IMR-90 (cell line): ENCODE measurements around the gene ATP10A.

Experiments used
- MAZ ChIP-seq: IDR thresholded peaks from 2 replicates; pipeline ENCODE4 v1.6.1; 2012; ENCODE audit warnings: low read depth, mild to moderate bottlenecking, low read length, improper control_type of control experiment, moderate library complexity, borderline replicate concordance
- NFE2L2 ChIP-seq: fragments of 150-350 bp; IDR thresholded peaks from 2 replicates; pipeline ENCODE4 v1.6.1; 2016; ENCODE audit warnings: low read depth, mild to moderate bottlenecking, low read length
- POLR2A ChIP-seq: IDR thresholded peaks from 2 replicates; pipeline ENCODE4 v1.6.1; 2012; ENCODE audit warnings: mild to moderate bottlenecking, low read depth, low read length
- RCOR1 ChIP-seq: IDR thresholded peaks from 2 replicates; pipeline ENCODE4 v1.6.1; 2012; ENCODE audit warnings: mild to moderate bottlenecking, low read length, improper control_type of control experiment; ENCODE audit not compliant: insufficient replicate concordance
- SMC3 ChIP-seq: fragments of 150-350 bp; IDR thresholded peaks from 2 replicates; pipeline ENCODE4 v1.6.1; 2016; ENCODE audit warnings: low read depth, mild to moderate bottlenecking, antibody characterized with exemption, low read length, moderate library complexity
- TF ChIP-seq, protein P1 (sequence below): conservative IDR thresholded peaks from 2 replicates; pipeline ENCODE4 v1.5.1; 2012; ENCODE audit warnings: mild to moderate bottlenecking, low read depth, low read length, improper control_type of control experiment
- TF ChIP-seq, protein P2 (sequence below): fragments of 150-350 bp; IDR thresholded peaks from 2 replicates; pipeline ENCODE4 v1.6.1; 2017; ENCODE audit warnings: mild to moderate bottlenecking, antibody characterized with exemption, low read length, low read depth

DNA sequence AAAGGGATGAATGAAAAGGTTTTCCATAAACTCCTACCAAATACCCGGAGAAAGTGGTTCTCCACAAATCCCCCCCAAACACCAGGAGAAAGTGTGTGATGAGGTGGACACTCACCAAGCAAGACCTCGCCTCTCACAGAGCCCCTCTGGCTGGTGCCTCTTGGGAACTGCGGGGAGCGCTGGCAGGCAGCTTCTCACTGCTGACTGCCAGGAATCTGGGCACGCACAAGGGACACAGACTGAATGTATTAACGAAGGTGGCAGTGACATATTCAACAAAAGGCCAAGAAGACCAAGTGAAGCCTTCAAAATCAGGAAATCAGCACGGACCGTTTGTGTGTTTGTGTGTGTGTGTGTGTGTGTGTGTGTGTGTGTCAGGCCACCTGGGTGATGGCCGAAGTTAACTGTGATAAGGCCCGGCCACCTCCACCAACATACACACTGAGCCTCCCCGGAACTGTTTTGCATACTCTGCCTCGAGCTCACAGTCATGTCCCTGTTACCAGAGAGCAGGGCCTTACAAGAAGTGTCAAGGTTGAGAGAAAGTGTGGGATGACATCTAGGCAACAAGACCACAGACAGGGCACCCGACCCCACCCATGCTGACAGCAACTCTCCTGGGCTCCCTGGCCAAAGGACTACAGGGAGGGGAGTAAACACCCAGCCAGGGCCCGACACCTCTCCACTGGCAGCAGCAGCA, 18.0 kb downstream of the ATP10A start:
- TF ChIP-seq, protein P1, sequence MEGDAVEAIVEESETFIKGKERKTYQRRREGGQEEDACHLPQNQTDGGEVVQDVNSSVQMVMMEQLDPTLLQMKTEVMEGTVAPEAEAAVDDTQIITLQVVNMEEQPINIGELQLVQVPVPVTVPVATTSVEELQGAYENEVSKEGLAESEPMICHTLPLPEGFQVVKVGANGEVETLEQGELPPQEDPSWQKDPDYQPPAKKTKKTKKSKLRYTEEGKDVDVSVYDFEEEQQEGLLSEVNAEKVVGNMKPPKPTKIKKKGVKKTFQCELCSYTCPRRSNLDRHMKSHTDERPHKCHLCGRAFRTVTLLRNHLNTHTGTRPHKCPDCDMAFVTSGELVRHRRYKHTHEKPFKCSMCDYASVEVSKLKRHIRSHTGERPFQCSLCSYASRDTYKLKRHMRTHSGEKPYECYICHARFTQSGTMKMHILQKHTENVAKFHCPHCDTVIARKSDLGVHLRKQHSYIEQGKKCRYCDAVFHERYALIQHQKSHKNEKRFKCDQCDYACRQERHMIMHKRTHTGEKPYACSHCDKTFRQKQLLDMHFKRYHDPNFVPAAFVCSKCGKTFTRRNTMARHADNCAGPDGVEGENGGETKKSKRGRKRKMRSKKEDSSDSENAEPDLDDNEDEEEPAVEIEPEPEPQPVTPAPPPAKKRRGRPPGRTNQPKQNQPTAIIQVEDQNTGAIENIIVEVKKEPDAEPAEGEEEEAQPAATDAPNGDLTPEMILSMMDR: no peak
- TF ChIP-seq RCOR1: no peak
- TF ChIP-seq, protein P2, sequence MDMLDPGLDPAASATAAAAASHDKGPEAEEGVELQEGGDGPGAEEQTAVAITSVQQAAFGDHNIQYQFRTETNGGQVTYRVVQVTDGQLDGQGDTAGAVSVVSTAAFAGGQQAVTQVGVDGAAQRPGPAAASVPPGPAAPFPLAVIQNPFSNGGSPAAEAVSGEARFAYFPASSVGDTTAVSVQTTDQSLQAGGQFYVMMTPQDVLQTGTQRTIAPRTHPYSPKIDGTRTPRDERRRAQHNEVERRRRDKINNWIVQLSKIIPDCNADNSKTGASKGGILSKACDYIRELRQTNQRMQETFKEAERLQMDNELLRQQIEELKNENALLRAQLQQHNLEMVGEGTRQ: no peak
- TF ChIP-seq POLR2A: no peak
- no peak for TF ChIP-seq NFE2L2
- no peak for TF ChIP-seq SMC3
- no peak for TF ChIP-seq MAZ
